HG02938 (cell line): Measurements from ENCODE around the gene CIAO3.
"Not testable (repeated sequence)": the region's sequence is repeated elsewhere in the genome, so short reads cannot be mapped to it uniquely, and the experiment has no call there.

Source experiments
- ATAC-seq: cut with Tn5 transposase; IDR thresholded peaks from one replicate; pipeline ENCODE4 v1.9.1; 2021; ENCODE audit warnings: mild to moderate bottlenecking, moderate library complexity; ENCODE audit not compliant: unreplicated experiment

The CIAO3 gene

DNA sequence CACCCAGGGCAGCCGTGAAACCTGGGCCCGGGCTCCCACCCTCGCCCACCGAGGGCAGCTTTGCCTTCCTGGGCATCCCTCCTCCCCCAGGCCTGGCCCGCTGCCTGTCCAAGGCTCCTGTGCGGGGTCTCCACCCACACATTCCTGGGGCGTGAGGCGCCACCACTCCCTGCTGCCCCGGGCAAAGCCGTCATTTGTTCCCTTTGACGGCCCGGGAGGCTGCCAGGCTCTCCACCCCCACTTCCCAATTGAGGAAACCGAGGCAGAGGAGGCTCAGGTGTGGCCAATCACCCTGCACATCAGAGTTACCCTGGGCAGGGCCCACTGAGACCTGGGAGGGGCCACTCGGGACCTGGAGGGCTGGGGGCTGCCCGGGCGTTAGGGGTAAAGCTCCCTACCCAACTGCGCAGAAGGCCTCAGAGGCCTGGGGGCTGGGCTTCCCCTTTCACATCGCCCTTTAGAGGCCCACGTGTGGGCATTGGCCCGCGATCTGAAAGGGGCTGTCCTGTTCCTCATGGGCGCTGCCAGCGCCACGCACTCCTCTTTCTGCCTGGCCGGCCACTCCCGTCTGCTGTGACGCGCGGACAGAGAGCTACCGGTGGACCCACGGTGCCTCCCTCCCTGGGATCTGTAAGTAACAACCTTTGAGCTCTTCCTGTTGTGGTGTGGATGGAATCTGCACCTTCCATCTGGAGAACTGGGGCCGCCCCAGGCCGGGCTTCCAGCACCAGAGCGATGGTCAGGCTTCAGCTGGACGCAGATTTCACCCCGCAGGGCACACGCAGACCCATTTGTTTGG, 19.9 kb upstream of the CIAO3 start, which contains the start of gene MSLN:
Gene MSLN, plus strand, starts transcription at position 190 of the 799 bp plus-strand sequence. CDS start 1,947 bp downstream, outside the sequence.
- no peak for ATAC-seq

DNA sequence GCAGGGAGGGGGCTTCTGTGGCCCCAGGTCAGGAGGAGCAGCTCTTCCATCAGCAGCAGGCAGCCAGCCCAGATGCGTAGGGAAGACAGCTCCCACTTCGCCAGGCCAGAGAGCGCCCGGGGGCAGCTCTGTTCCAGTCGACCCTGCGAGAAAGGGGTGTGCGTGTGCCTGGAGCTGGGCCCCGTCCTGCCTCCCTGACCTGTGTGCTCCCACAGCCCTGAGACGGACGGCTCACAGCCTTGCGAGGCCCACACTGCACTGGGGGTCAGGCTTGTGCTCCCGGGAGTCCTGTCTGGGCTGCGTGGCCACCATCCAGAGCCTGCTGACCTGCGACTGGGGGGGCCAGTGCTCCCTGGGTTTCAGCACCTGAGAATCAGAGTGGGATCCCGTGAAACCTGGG, 19.3 kb upstream of the CIAO3 start:
- no peak for ATAC-seq

DNA sequence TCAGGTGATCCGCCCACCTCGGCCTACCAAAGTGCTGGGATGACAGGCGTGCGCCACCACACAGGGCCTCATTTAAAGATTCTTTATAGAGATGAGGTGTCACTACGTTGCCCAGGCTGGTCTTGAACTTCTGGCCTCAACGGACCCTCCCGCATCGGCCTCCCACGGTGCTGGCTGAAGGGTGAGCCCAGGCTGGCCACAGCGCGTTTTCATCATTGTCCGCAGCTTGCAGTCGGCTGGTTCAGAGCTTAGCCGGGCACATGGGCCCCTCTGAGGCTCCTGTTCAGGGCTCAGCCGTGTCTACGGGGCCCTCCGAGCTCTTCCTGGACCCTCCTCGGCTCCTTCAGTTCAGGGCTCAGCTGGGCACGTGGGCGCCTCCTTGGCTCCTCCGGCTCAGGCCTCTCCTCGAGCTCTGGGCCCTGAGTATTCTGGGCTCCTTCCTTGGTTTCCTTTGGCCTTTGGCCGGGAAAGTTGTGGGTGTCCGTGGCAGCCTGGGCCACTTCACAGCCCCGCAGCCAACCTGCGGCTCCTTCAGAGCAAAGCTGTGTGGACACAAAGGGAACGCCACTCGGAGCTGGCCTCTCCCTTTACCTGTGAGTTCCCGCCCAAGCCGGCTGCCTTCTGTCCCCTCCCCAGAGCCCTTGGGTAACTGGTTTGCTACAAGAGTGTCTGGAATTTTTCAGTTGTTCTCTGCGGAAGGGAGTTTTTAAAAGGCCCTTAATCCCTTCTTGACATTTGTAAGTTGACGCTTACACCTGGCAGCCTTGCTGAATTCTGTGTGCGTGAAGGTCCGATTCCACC, 18.5 kb upstream of the CIAO3 start:
- ATAC-seq: no peak

DNA sequence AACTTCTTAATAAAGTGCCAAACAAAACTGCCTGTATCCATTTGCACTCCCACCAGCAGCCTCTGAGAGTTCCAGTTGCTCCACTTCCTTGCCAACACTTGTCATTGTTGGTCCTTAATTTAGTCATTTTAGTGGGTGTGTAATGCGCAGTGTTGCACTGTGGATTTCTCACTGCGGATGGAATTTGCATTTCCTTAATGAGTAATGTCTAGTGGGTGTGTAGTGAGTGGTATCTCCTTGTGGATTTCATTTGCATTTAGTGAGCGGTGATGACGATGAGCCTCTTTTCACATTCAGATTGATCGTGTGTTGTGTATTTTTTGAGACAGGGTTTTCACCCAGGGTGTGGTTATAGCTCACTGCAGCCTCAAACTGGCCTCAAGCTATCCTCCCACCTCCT, 15.6 kb upstream of the CIAO3 start:
- no peak for ATAC-seq

DNA sequence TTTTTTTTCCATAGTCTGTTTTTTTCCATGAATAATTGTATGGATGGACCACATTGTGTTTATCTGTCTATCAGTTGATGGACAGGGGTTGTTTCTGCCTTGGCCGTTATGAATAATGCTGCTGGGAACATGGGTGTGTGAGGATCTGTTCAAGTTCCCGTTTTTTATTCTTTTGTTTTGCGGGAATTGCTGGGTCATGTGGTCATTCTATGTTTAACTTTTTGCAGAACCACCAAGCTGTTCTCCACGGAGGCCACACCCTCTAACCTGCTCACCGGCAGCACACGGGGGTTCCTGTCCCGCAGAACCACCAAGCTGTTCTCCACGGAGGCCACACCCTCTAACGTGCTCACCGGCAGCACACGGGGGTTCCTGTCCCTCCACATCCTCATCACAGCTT, 13.9 kb upstream of the CIAO3 start:
- no peak for ATAC-seq

DNA sequence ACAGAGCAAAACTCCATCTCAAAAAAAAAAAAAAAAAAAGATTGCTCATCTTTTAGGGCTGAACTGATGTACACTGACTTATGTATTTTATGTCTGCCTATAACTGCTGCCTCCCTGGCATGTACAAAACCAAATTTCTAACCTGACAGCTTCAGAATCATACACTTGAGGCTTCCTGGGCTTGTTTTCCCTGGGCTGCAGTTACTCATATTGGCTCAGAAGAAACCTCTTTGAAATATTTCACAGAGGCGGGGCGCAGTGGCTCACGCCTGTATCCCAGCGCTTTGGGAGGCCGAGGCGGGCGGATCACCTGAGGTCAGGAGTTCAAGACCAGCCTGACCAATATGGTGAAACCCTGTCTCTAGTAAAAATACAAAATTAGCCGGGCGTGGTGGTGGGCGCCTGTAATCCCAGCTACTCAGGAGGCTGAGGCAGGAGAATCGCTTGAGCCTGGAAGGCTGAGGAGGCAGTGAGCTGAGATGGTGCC, 13.4 kb upstream of the CIAO3 start:
- ATAC-seq: not testable (repeated sequence)

DNA sequence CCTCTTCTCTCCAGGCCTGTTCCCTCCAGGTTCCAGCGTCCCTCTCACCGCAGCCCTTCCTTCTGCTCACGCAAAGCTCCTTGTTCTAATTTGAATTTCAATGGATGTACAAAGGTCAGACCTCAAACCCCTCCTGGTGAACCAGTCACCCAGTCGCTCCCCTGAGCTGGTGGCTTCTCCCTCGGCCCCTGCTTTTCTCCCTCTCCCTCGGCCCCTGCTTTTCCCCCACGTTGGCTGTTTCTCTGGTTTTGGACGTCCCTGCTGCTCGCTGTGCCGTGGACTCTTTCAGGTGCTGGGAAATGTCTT, 11.2 kb upstream of the CIAO3 start:
- no peak for ATAC-seq

DNA sequence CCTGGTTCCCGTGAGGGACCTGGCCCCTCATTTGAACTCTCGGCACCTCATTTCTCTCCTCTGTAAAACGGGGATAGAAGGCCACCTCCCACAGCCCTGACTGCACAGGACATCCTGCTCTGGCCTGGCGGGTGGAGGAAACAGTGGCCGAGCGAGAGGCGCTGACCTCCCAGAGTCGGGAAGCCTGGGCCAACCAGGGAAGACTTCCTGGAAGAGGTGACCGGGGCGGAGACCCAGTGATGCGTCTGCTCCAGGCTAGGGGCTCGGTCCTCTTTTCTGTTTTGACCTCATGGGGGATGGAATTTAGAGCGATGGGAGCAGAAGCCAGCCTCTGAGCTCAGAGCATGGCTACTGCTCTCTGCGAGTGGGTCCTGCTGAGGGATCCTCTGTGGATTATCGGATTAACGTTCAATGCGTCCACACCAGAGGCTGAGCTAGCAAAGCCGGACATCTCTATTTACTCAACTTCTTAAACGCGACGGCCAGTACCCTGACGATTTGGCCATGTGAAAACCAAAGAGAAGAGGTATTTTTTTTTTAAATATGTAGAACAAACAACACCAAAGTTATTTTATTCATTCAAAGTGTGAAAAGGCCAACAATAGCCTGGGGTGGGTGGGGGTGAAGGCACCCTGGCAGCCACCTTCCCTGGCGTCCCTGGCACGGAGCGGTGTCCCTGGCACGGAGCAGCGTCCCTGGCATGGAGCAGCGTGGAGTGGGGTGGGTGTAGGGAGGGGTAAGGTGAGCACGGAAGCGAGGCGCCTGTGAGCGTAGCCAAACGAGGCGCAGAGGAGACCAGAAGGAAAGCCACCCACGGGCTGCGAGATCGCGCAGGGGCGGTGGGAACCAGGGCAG, 10.6 kb upstream of the CIAO3 start:
- no peak for ATAC-seq

DNA sequence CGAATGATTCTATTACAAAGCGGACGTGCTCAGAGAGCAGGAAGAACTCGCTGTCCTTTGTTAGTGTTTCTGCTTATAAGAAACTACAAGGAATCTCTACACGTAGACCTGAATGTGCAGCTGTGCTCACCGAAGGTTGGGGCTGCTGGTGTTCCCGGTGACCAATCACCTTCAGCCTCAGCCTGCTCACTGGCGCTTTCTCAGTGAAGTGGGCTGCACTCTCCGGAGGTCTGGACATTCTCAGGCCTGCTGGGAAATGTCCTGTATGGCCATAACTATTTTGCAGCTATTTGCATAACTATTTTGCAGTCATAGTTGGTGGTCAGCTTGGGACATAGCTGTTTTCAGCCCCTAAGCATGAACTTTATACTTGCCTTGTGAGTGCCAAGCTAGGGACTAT, 9.7 kb upstream of the CIAO3 start:
- ATAC-seq: no peak

DNA sequence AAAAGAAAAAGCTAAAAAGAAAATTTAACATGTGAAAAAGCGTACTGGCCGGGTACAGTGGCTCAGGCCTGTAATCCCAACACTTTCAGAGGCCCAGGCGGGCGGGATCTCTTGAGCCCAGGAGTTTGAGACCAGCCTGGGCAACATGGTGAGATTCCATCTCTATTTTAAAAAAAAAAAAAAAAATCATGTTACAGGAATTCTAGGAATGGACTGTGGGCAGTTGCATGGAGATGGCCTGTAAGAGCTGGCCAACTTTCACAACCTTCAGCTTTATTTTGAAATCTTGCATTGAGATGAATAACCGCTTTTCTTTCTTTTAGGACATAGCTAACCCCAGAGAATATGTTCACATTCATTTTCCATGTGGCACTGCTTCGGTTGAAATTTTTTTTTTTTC, 8.2 kb upstream of the CIAO3 start:
- ATAC-seq: no peak

DNA sequence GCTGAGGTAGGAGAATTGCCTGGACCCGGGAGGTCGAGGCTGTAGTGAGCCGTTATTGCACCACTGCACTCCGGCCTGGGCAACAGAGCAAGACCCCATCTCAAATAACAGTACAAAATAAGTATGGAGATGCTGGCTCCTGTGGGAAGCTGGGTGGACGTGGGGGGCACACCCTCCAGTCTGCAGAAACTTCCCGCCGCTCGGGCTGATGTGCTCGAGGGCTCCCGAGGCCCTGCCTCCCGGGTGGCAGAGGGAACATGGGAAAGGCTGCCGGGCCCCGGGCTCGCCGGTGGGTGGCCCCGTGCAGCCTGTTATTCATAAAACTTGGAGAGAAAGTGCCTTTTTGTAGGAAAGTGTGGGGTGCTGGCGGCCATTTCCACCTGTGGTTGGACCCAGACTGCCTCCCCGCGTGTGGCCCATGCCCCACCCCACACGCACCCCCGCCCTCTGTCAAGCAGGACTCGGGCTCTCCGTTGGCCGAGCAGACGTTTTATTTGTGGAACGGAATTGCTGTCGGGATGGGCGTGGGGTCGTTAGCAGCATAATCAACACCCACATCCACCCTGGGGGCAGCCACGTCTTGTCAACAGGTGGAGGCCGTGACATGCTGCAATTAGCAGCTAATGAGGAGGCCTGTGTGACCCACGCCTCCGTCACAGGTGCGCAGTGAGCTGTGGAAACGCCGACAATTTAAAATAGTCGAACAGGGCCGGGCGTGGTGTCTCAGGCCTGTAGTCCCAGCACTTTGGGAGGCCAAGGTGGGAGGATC, 7.4 kb upstream of the CIAO3 start:
- ATAC-seq: no peak

DNA sequence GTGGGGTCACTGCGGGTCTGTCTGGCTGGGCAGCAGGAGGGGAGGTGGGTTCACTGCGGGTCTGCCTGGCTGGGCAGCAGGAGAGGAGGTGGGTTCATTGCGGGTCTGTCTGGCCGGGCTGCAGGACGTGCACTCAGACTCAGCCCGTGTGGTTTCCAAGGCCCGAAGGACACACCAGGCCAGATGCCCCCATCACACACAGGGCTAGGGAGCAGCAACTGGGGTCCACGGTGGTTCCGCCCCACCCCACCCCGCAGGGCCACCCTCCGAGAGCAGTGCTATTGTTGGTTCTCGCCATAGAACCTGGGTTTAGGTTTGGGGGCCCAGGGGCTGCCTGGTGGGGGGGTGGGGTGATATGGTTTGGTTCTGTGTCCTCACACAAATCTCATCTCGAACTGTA, 5.8 kb upstream of the CIAO3 start:
- no peak for ATAC-seq

DNA sequence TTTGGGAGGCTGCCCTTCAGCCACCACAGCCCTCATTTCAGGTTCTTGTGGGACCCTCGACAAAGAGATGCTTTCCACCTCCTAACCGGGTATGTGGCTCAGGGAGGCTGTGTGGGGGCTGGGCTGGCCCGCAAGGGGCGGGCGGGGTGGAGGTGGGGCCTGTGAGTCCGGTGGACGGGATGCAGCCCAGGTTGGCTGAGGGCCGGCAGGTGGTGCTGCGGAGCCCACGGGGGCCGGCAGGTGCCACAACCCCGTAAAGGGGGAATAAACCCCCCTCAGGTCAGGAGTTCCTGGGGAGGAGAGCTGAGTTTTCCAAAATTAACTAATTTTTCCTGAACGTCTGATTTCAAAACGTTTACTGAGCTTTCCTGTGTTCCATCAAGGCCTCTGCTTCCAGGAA, 4.9 kb upstream of the CIAO3 start:
- no peak for ATAC-seq

DNA sequence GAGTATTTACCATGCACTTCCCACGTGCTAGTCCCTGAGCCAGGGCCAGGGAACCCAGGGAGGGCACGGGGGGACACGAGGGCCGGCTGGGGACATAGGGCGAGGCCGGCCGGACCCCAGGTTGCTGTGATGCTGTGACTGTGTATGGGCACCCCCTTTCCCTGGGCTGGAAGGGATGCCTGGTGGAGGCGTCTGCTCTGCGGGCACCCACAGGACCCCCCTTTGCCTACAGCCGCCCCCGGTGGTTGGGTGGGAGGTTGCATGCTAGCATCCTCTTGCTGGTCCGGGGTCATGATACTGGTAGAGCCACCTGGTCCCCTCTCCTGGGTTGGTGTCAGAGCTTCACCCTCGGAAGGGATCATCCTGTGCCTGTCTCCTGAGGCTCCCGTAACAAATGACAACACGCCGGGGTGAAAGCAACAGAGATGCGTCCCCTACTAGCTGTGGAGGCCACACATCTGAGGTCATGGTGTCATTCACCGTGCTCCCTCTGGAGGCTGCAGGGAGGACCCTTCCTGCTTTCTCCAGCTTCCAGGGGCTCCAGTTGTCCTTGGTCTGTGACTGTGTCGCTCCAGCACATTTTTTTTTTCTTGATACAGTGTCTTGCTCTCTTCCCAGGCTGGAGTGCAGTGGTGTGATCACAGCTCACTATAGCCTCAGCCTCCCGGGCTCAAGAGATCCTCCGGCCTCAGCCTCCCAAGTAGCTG, 3.1 kb upstream of the CIAO3 start:
- ATAC-seq: no peak

DNA sequence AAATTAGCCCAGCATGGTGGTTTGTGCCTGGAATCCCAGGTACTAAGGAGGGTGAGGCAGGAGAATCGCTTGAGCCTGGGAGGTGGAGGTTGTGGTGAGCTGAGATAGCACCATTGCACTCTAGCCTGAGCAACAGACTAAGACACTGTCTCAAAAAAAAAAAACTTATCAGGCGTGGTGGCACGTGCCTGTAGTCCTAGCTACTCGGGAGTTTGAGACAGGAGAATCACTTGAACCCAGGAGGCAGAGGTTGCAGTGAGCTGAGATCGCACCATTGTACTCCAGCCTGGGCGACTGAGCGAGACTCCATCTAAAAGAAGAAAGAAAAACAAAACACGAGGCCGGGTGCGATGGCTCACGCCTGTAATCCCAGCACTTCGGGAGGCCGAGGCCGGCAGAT, 2.1 kb upstream of the CIAO3 start:
- not testable (repeated sequence) for ATAC-seq

DNA sequence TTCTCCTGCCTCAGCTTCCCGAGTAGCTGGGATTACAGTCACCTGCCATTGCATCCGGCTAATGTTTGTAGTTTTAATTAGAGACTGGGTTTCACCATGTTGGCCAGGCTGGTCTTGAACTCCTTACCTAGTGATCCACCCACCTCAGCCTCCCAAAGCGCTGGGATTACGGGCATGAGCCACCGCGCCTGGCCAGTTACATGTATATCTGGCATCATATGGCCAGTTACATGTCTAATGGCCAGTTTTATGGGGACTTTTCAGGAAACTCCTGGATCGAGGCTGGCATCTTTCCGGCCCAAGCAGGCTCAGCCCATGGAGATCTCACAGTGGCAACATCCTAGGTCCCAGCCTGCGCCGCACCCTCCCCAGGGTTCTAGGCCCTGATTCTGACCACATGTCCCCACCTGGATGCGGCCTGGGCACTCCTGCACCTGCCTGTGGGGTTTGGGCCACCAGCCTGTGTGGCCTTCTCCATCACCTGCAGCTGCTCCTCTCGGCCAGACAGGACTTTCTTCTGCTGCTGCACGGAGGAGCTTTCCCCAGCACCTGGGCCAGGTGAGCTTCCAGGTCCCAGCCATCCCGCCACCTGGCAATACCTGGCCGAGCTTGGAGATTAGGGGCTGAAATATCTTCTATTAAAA, 1.3 kb upstream of the CIAO3 start:
- no peak for ATAC-seq

DNA sequence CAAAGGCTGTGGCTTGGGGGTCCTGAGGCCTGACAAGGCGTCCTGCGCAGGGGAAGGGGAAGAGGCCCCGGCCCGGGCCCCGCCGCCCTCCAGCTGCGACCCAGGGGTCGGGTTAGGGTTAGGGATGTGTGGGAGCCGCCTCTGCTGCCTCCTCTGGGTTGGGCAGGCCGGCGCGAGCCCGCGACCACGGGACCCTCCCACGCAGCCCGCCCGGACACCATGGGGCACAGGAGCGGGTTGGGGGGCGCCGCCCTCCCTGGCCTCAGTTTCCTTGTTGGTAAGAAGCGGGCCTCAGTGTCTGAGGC, 386 bp downstream of the CIAO3 start:
- ATAC-seq: no peak

DNA sequence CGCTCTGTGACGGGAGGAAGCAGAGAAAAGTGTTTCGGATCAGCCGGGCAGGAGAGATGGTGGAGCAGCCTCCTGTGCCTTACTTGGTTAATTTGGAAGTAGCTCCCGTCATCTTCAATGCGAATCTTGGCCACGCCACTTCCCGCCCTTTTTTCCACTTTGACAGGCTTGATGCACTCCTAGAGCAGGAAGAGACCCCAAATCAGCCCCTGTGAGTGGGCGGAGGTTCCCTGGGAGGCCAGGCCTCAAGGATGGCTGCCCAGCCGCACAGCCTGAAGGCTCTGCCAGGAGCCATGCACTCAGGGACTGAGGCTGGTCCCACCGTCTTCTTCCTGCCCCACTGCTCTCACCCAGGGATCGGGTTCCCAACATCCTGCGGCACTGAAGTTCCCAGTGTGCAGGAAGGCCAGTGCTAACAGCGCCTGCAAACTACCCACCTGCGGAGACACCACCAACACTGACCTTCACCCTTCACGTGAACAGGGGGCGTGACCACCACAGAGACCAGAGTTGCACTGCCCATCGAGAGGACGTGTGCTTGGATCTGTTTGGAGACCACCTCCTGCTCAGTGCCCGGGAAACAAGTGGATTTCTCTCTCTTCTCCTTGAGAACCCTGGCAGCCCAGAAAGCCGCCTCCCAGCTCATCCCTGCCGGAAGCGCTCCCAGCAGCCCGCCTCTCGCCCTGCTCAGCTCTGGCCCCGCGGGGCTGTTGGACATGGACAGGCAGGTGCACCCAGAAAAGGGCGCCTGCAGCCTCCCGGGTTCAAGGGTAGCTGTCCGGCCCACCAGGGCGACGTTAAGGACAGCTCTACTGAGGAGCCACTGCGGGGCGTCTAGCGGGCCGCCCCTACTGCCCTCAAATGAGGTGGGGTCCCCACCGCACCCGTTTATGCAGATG, 988 bp downstream of the CIAO3 start:
- no peak for ATAC-seq
